ENCODE data around the gene IGLL1. TPM values are rescaled to one million over a fixed set of nuclear protein-coding genes. Genes with fewer than 3 reads are reported as not detected.
"Not testable (repeated sequence)": the region's sequence is repeated elsewhere in the genome, so short reads cannot be mapped to it uniquely, and the experiment has no call there.

IGLL1 gene
- total RNA-seq, 1 donor from 2014 or later = not detected

DNA sequence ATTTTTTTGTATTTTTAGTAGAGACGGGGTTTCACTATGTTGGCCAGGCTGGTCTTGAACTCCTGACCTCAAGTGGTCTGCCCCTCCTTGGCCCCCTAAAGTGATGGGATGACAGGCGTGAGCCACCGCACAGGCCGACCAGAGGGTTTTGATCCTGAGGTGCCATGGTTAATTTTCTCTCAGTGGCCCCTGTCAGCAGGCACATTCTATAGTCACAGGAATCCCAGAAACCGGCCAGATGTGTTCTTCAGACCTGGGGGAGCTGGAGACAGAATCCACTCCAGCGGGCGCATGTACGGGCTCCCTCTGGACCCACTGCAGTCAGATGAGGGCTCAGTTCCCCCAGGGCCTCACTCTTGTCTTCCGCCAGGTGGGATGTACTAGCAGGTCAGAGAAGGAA, 17.0 kb downstream of the IGLL1 start:
- DNase-seq = no peak
- no peak for ATAC-seq
- intact Hi-C loops (cut with DNase I) = no loop called here
- peaks cover 41% of the 10 kb centered on the region for H3K27me3 ChIP-seq (ENCODE audit: low read depth)
- H3K4me3 ChIP-seq = no peak overlapping the region
- H3K36me3 ChIP-seq = no peaks in the 10 kb centered on the region
- peaks cover 10% of the 10 kb centered on the region for H3K4me1 ChIP-seq
- no peaks in the 10 kb centered on the region for H3K9me3 ChIP-seq
- TF ChIP-seq, protein P1, sequence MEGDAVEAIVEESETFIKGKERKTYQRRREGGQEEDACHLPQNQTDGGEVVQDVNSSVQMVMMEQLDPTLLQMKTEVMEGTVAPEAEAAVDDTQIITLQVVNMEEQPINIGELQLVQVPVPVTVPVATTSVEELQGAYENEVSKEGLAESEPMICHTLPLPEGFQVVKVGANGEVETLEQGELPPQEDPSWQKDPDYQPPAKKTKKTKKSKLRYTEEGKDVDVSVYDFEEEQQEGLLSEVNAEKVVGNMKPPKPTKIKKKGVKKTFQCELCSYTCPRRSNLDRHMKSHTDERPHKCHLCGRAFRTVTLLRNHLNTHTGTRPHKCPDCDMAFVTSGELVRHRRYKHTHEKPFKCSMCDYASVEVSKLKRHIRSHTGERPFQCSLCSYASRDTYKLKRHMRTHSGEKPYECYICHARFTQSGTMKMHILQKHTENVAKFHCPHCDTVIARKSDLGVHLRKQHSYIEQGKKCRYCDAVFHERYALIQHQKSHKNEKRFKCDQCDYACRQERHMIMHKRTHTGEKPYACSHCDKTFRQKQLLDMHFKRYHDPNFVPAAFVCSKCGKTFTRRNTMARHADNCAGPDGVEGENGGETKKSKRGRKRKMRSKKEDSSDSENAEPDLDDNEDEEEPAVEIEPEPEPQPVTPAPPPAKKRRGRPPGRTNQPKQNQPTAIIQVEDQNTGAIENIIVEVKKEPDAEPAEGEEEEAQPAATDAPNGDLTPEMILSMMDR (IDR thresholded peaks at IDR 0.05) = no peak
- no peak overlapping the region for H3K27ac ChIP-seq

GRCh38 chr22:23562186-23562585, 17.9 kb downstream of the IGLL1 start:
- H3K27me3 ChIP-seq (ENCODE audit: low read depth) = peaks cover 39% of the 10 kb centered on the region
- no peak for DNase-seq
- intact Hi-C loops (cut with DNase I) = no loop called here

DNA sequence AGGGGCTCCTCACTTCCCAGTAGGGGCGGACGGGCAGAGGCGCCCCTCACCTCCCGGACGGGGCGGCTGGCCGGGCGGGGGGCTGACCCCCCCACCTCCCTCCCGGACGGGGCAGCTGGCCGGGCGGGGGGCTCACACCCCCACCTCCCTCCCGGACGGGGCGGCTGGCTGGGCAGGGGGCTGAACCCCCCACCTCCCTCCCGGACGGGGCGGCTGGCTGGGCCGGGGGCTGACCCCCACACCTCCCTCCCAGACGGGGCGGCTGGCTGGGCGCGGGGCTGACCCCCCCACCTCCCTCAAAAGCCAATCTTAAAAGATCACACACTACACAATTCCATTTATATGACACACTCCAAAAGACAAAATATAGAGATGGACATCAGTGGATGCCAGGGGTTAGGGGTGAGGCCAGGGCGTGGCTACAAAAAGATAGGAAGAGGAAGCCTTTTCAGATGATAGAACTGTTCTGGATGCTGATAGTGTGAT, 19.0 kb downstream of the IGLL1 start:
- intact Hi-C loops (cut with DNase I); H3K4me1 ChIP-seq; H3K36me3 ChIP-seq; H3K9me3 ChIP-seq; DNase-seq; H3K4me3 ChIP-seq; ATAC-seq; H3K27ac ChIP-seq: not testable (repeated sequence)
- H3K27me3 ChIP-seq (ENCODE audit: low read depth) = peaks cover 28% of the 10 kb centered on the region

More at GRCh38 chr22:23562186-23562585, 17.9 kb downstream of the IGLL1 start:
- no peaks in the 10 kb centered on the region for H3K36me3 ChIP-seq
- no peak overlapping the region for H3K27ac ChIP-seq
- H3K9me3 ChIP-seq = no peaks in the 10 kb centered on the region
- TF ChIP-seq, protein P1 (IDR thresholded peaks at IDR 0.05) = no peak
- peaks cover 10% of the 10 kb centered on the region for H3K4me1 ChIP-seq
- ATAC-seq = no peak
- no peak overlapping the region for H3K4me3 ChIP-seq

- H3K27me3 ChIP-seq (ENCODE audit: low read depth) = peaks cover 26% of the 10 kb centered on the region
- ATAC-seq, H3K4me3 ChIP-seq: not testable (repeated sequence)
Observed at GRCh38 chr22:23560215-23560614, 19.9 kb downstream of the IGLL1 start.

DNA sequence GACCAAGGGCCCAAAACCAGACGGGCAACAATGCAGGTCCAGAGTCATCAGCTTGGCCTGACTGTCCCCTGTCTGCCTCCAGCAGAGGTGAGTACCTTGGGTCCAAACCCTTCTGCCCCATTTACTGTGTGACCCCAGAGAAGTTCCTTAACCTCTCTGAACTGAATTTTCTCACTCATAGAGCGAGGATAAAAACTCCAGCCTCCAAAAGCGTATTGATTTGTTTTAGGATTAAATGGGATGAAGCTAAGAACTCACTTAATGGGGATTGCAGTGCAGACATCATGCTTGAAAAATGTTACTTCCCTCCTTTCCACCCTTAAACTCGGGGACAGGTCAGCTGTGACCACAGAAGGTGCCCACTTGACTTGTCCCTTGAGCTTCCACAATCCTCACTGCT, 22.6 kb downstream of the IGLL1 start:
- TF ChIP-seq, protein P1 (IDR thresholded peaks at IDR 0.05) = no peak
- no peak overlapping the region for H3K4me3 ChIP-seq
- H3K4me1 ChIP-seq = no peaks in the 10 kb centered on the region
- H3K27me3 ChIP-seq (ENCODE audit: low read depth) = peaks cover 30% of the 10 kb centered on the region
- no peak overlapping the region for H3K27ac ChIP-seq
- no peak for ATAC-seq
- no peaks in the 10 kb centered on the region for H3K9me3 ChIP-seq
- H3K36me3 ChIP-seq = no peaks in the 10 kb centered on the region
- DNase-seq = no peak
- intact Hi-C loops (cut with DNase I) = no loop called here

More at GRCh38 chr22:23560215-23560614, 19.9 kb downstream of the IGLL1 start:
- DNase-seq; H3K27ac ChIP-seq; H3K36me3 ChIP-seq; intact Hi-C loops (cut with DNase I); H3K9me3 ChIP-seq; H3K4me1 ChIP-seq: not testable (repeated sequence)

DNA sequence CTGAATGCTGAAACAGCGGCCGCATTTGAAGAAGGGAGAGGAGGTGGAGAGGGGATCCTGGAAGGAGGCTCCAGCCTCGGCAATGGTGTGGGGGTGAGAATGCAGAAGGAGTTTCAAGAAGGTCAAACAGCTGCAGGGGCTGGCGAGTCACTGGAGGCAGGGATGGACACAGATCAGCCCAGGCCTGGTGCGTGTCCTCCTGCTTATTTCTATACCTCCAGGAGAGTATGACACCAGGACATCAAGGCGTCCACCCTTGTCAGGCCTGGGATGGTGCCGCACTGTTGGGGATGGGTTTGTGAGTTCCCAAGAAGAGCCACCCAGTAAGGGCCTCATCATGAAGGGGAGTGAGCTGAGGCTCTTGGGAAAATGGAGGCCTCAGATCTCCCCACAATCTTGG, 23.1 kb downstream of the IGLL1 start:
- ATAC-seq = no peak
- Histone ChIP-seq H3K9me3 (no peaks in the 10 kb centered on the region), H3K27me3 (ENCODE audit: low read depth) (peaks cover 32% of the 10 kb centered on the region), H3K27ac (no peak overlapping the region), H3K4me3 (no peak overlapping the region), H3K36me3 (no peaks in the 10 kb centered on the region), H3K4me1 (no peaks in the 10 kb centered on the region)
- intact Hi-C loops (cut with DNase I) = no loop called here
- TF ChIP-seq, protein P1 (IDR thresholded peaks at IDR 0.05) = no peak
- DNase-seq = no peak
